Upper lobe of left lung (tissue), 6 donors: Measurements from ENCODE around the gene RNF19B. TPM values are rescaled to one million over a fixed set of nuclear protein-coding genes. Genes with fewer than 3 reads are reported as not detected.

Source experiments
- ATAC-seq, 2 donors: fragments of 200-7000 bp; cut with Tn5 transposase; one replicate each; pipeline ENCODE4 v1.9.1; 2022; ENCODE audit warnings: mild to moderate bottlenecking in 2 of 2, moderate library complexity in 2 of 2; ENCODE audit not compliant: low FRiP score in 2 of 2
- DNase-seq, 2 donors: peaks; one replicate each; pipeline ENCODE4 v3.0.0-alpha.2; 2019 to 2020
- H3K27ac ChIP-seq, 4 donors: fragments of 200-600 bp; sonication (generic); one replicate each; pipeline ENCODE4 v1.5.1; 2016 to 2019
- H3K27me3 ChIP-seq, 4 donors: fragments of 200-600 bp; sonication (generic); one replicate each; pipeline ENCODE4 v1.5.1; 2017 to 2019
- H3K36me3 ChIP-seq, 4 donors: fragments of 200-600 bp; sonication (generic); one replicate each; pipeline ENCODE4 v1.5.1; 2016 to 2019
- H3K4me1 ChIP-seq, 4 donors: fragments of 200-600 bp; sonication (generic); one replicate each; pipeline ENCODE4 v1.5.1; 2018 to 2019
- H3K4me3 ChIP-seq, 4 donors: fragments of 200-600 bp; sonication (generic); one replicate each; pipeline ENCODE4 v1.5.1; 2017 to 2019; ENCODE audit warnings: mild to moderate bottlenecking in 2 of 4, moderate library complexity in 1 of 4
- H3K9me3 ChIP-seq, 4 donors: fragments of 200-600 bp; sonication (generic); one replicate each; pipeline ENCODE4 v1.5.1; 2018 to 2019
- CTCF ChIP-seq, 6 experiments: fragments of 450-650 bp in 4 of 6; fragments of 200-600 bp in 2 of 6; sonication (generic) in 2 of 6; IDR thresholded peaks; one replicate each; pipeline ENCODE4 v1.5.1; 2016 to 2019; ENCODE audit warnings: antibody characterized with exemption in 6 of 6
- EP300 ChIP-seq, 4 donors: sonication (generic); formaldehyde crosslinking; IDR thresholded peaks; one replicate each; pipeline ENCODE4 v1.5.1; 2017; ENCODE audit warnings: antibody characterized with exemption in 4 of 4, control low read depth in 2 of 4
- POLR2A ChIP-seq, 4 donors: fragments of 450-650 bp; IDR thresholded peaks; one replicate each; pipeline ENCODE4 v1.5.1; 2016 to 2017; ENCODE audit warnings: antibody characterized with exemption in 4 of 4, mild to moderate bottlenecking in 2 of 4
- POLR2AphosphoS5 ChIP-seq, 2 donors: sonication (generic); formaldehyde crosslinking; IDR thresholded peaks; one replicate each; pipeline ENCODE4 v1.5.1; 2017; ENCODE audit warnings: antibody characterized with exemption in 2 of 2
- WGBS, 2 donors: methylation state at CpG; one replicate each; pipeline ENCODE4 v1.1.5; 2017 to 2018; 5-methylcytosine and 5-hydroxymethylcytosine counted together
- total RNA-seq, 6 donors: library from RNA; depleted of rRNA in 4 of 6; stranded (reverse); fragments of >200 nt in 4 of 6; gene quantifications; one replicate each; pipeline versions ENCODE4 v1.1.0 to v1.2.1, GENCODE V29; 2016 to 2021
- donor health status: DM: no; HTN: no; CAD: no; lungs with moderate emphysema.
- donor health status: DM: no; HTN: yes; CAD: no; lungs with severe emphysema.

The RNF19B gene
- total RNA-seq, 6 donors from 2014 or later: 28.7 to 44.5 (median 37.4) TPM

- Histone ChIP-seq H3K27ac (peak overlapping the region in 2 of 4 donors; percentile 49 to 73), H3K4me3 (no peak overlapping the region), H3K4me1 (peaks cover 28 to 46% (median 46%) of the 10 kb centered on the region in 4 donors), H3K27me3 (no peaks in the 10 kb centered on the region), H3K9me3 (no peaks in the 10 kb centered on the region), H3K36me3 (no peaks in the 10 kb centered on the region)
- WGBS, 2 donors: 76% methylated on average over 4 of the region's 4 CpGs
- TF ChIP-seq CTCF (IDR thresholded peaks at IDR 0.05) (no peak), EP300 (IDR thresholded peaks at IDR 0.05) (no peak), POLR2AphosphoS5 (IDR thresholded peaks at IDR 0.05) (peak in 1 of 2 donors; percentile 27)
- no peak for DNase-seq
- ATAC-seq: no peak
Observed at GRCh38 chr1:32984090-32984454, 19.5 kb upstream of the RNF19B start.

- WGBS, 2 donors: 51 to 68% methylated on average over 3 of the region's 3 CpGs
- ATAC-seq (no peak), DNase-seq (no peak)
- no peak for TF ChIP-seq POLR2AphosphoS5 (IDR thresholded peaks at IDR 0.05)
- no peak for TF ChIP-seq CTCF (IDR thresholded peaks at IDR 0.05)
- no peak for TF ChIP-seq POLR2A (IDR thresholded peaks at IDR 0.05)
- TF ChIP-seq EP300 (IDR thresholded peaks at IDR 0.05): no peak
- H3K9me3 ChIP-seq: no peaks in the 10 kb centered on the region
- H3K27ac ChIP-seq: no peak overlapping the region
- H3K4me3 ChIP-seq: no peak overlapping the region
- peaks cover 18 to 37% (median 36%) of the 10 kb centered on the region in 4 donors for H3K4me1 ChIP-seq
- no peaks in the 10 kb centered on the region for H3K36me3 ChIP-seq
- no peaks in the 10 kb centered on the region for H3K27me3 ChIP-seq
Observed at GRCh38 chr1:32983020-32983419, 18.4 kb upstream of the RNF19B start.

GRCh38 chr1:32981003-32981901 is 16.6 kb upstream of the RNF19B start:
- Histone ChIP-seq H3K4me1 (peaks cover 18 to 37% (median 35%) of the 10 kb centered on the region in 4 donors), H3K4me3 (peak overlapping the region in 1 of 4 donors; percentile 7), H3K27me3 (no peaks in the 10 kb centered on the region), H3K9me3 (no peaks in the 10 kb centered on the region), H3K27ac (peak overlapping the region; percentile 85 to 92 (median 87)), H3K36me3 (no peaks in the 10 kb centered on the region)
- TF ChIP-seq POLR2AphosphoS5 (IDR thresholded peaks at IDR 0.05) (peak; percentile 82 to 86), POLR2A (IDR thresholded peaks at IDR 0.05) (peak in 1 of 4 donors; percentile 79), CTCF (IDR thresholded peaks at IDR 0.05) (no peak), EP300 (IDR thresholded peaks at IDR 0.05) (peak in 1 of 4 donors; percentile 72)
- peak; percentile 91 to 94 for ATAC-seq
- DNase-seq: peak in 1 of 2 donors; percentile 87
- 7 to 15% methylated on average over 7 to 8 of the region's 8 CpGs for WGBS, 2 donors

- 94% methylated on average over 10 of the region's 10 CpGs; no CpG with 5 or more reads in 1 of the 2 donors for WGBS, 2 donors
- peak in 1 of 2 donors; percentile 24 for DNase-seq
- no peak for ATAC-seq
- no peak for TF ChIP-seq POLR2AphosphoS5 (IDR thresholded peaks at IDR 0.05)
- no peak for TF ChIP-seq EP300 (IDR thresholded peaks at IDR 0.05)
- TF ChIP-seq CTCF (IDR thresholded peaks at IDR 0.05): no peak
- TF ChIP-seq POLR2A (IDR thresholded peaks at IDR 0.05): no peak
- Histone ChIP-seq H3K27ac (peak overlapping the region in 3 of 4 donors; percentile 85 to 92 (median 85)), H3K9me3 (no peaks in the 10 kb centered on the region), H3K27me3 (no peaks in the 10 kb centered on the region), H3K36me3 (no peaks in the 10 kb centered on the region), H3K4me1 (peaks cover 18 to 37% (median 35%) of the 10 kb centered on the region in 4 donors), H3K4me3 (no peak overlapping the region)
Observed at GRCh38 chr1:32980080-32980479, 15.5 kb upstream of the RNF19B start.
